Measurements from ENCODE around the gene ZNF668.
"Not testable (repeated sequence)": the region's sequence is repeated elsewhere in the genome, so short reads cannot be mapped to it uniquely, and the experiment has no call there.

Gene ZNF668

DNA sequence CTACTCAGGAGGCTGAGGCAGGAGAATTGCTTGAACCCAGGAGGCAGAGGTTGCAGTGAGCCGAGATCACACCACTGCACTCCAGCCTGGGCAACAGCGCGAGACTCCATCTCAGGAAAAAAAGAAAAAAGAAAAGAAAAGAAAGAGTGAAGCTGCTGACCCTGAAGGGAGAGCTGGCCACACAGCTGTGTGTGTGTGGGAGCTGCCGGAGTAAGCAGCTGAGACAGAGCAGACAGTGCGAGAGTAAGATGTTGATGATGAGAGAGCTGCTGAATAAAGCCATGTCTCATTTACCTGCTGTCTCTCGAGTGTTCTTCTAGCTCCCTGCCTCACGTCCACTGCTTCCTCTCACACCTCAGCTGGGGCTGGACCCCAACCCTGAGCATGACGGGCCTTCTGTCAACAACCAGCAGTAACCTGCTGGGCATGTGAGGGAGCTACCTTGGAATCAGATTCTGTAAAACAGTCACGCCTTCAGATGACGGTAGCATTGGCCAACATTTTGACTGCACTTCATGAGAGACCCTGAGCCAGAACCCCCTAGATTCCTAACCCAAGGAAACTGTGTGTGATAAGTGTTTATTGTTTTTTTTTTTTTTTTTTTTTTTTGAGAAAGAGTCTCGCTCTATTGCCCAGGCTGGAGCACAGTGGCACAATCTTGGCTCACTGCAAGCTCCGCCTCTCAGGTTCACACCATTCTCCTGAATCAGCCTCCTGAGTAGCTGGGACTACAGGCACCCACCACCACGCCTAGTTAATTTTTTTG is 27.0 kb upstream of the ZNF668 start:
- in situ Hi-C loops (cut with MboI; ENCODE audit: low sequenced_read_pairs): not testable (repeated sequence)

DNA sequence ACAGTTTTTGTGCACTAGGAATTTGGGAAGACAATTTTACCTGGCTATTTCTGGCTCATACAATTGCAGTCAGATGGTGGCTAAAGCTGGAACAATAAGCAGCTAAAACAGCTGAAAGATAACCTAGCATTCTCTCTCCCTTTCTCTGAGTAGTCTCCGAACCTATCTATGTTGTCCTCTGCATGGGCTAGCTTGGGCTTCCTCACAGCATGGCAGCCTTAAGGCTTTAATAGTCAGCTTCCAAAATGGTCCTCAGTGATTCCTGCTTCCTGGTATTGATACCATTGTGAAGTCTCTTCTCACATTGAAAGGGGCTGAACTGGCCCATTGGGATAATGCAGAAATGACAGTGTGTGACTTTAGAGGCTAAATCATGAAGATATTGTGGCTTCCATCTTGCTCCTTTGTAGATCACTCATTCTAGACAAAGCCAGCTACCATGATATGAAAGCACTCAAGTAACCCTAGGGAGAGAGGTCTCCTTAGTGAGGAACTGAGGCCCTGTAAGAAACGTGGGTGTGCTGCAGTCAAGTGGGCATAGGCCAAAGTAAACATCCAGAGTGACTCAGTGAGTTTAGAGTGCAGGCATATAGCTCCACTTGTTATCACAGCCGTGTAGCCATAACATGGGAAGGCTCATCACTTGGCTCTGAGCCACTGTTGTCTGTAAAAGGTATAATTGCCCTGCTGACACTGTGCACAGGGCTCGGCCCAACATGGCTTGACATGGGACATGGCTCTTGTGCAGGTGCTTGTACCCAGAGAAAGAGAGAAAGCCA is 26.0 kb upstream of the ZNF668 start:
- in situ Hi-C loops (cut with MboI; ENCODE audit: low sequenced_read_pairs): no loop called here

DNA sequence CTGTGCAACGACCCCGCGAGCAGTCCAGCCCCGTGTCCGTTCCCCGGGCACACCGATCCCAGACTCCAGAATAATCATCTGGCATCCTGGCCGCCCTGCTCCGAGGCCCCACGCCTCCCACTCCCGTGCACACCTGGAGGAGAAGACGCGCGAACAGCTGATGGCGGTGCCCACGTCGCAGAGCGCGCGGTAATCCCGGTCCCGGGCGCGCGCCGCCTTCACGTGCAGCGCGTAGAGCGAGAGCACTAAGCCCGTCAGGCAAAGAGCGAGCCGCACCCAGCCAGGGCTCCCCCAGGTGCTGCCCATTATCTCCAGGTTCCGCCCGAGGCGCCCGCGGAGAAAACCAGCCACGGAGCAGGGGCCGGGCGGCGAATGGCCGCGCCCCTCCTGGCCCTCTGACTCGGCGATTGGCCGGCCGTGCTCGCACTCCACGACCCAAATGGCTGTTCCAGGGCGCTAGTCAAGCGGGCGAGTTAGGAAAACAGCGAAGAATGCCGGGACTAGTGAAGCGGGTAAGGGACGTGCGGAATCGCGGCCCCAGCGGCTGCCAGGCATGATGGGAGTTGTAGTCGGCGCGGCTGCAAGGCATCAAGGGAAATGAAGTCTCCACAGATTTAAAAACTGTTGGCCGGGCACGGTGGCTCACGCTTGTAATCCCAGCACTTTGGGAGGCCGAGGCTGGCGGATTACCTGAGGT is 20.5 kb upstream of the ZNF668 start, which contains the start of gene VKORC1:
VKORC1 (minus strand) TSS at position 374 of the 697 bp plus-strand sequence; CDS start at position 306, 68 bp downstream.
- in situ Hi-C loops (cut with MboI; ENCODE audit: low sequenced_read_pairs): no loop called here

DNA sequence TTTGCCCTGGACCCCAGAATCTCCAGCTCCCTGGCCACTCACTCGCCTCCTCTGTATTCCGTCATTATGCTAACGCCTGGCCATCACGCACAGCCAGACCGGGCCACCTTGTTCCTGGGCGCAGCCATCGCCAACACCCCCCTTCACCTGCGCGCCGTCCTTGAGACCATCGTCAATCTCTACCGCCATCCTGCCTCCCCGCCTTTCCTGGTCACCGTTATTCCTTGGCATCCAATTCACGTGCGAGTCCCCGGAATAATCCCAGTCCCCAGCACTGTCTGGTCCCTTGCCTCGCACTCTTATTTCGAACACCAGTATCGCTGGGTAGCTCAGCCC is 20.0 kb upstream of the ZNF668 start:
- in situ Hi-C loops (cut with MboI; ENCODE audit: low sequenced_read_pairs): no loop called here

DNA sequence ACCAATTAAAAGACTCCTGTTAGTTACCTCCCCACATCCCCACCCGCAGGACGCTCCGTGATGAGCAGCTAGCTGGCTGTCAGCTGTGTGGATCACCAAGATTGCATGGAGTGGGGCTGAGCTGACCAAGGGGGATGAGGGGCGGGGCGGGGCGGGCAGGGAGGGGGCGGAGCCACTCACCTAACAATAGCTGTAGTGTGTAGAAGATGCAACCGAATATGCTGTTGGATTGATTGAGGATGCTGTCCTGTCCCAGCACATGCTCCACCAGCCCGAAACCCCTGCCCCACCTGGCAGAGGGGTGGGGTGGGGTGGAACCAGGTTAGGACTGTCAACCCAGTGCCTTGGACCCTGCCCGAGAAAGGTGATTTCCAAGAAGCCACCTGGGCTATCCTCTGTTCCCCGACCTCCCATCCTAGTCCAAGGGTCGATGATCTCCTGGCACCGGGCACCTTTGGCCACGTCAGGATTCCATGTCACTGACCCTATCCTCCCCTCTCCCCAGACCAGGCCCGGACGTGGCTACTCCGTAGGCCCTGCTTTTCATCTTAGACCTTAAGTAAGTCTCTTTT is 19.2 kb upstream of the ZNF668 start:
- in situ Hi-C loops (cut with MboI; ENCODE audit: low sequenced_read_pairs): no loop called here

DNA sequence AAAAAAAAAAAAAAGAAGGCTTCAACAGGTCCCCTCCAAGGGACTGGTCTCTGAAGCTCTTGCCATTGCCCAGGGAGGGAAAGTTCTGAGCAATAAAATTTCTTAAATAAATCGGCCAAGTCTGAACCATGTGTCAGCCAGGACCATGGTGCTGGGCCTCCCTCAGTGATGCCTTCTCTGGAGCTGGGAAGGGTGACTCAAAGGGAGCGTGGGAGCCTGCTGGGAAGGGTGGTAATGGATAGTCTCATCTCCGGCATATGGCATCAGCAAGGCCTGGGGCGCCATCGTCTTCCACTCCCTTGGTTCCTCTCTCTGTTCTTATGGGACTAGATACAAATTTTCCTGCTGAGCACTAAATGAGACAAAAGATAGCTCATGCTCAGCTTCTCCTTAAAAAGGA is 18.3 kb upstream of the ZNF668 start:
- in situ Hi-C loops (cut with MboI; ENCODE audit: low sequenced_read_pairs): no loop called here

DNA sequence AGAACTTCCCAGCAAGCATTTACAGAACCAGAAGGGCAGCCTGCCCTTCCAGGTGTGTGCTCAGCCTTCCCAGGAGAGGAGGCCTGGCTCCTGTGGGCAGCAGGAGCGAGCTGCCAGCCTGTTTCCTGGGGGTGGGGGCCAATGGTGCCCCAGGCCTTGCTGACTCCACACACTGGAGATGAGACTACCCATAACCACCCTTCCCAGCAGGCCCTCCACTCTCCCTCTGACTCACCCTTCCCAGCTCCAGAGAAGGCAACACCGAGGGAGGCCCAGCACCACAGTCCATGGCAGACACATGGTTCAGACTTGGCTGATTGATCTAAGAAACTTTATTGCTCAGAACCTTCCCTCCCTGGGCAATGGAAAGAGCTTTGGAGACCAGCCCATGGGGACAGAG is 16.5 kb upstream of the ZNF668 start:
- in situ Hi-C loops (cut with MboI; ENCODE audit: low sequenced_read_pairs): no loop called here

DNA sequence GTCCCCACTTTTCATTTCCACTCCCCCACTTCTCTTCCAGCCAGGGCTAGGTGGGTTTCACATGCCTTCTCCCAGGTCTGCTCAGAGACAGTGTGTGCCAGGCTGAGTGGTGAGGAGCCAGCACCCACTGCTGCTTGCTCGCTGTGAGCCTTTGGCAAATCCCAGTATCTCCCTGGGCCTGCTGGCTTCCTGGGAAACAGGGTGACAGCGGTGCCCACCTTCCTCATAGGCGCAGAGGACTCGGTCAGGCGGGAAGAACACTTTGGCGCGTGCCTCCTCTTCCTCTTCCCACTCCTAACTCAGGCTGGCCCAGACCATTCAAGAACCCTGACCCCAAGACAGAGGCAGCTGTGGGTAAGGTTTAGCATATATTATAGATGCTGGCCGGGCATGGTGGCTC is 15.2 kb upstream of the ZNF668 start:
- in situ Hi-C loops (cut with MboI; ENCODE audit: low sequenced_read_pairs): no loop called here

DNA sequence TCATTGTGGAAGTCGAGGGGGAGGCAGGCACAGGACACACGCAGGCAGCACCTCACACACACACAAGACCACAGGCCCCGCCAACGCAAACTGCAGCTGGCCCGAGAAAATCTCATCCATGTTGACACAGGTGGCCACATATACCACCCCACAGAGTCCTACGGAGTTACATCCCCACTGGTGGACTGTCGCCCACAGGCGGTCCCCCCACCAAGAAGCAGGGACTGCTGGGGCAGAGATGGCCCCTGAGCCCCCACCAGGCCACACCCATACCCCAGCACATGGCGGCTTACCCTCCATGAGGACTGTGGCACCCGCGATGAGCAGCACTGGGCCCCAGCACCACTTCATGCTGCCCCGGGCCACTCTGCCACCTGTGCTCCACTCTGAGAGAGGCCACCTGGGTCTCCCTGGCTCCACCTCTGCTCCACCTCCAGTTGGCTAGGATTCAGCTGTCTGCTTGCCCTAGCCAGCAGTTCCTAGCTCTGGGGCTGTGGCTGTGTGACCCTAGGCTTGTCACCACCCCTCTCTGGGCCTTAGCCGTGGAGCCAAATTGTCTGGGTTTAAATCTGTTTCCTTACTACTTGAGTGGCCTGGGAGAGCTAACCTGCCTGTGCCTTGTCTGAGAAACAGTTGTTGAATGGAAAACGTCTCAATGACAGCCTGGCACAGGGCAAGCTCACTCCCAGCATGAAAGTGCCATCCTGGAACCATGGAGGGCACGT is 14.6 kb upstream of the ZNF668 start, which contains the start of gene PRSS53:
PRSS53 (minus strand) TSS at position 485 of the 725 bp plus-strand sequence; CDS start at position 351, 134 bp downstream.
- in situ Hi-C loops (cut with MboI; ENCODE audit: low sequenced_read_pairs): no loop called here

DNA sequence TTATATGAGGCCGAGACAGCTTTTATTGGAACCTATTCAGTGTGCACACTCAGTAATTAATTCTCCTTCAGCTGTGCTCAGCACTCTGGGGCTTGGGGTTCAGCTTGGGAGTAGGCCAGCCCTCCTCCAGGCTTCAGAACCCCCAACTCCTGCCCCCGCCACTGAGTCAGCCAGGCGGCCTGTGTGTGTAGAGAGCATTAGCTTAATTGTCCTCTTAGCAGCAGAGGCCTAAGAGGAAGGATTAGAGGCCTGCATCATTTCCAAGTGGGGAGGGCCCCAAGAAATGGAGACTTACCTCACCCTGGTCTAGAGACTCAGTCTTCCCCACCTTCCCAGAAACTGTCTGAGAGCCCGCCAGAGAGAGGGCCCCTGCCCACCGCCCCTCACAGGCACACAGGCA is 13.9 kb upstream of the ZNF668 start:
- in situ Hi-C loops (cut with MboI; ENCODE audit: low sequenced_read_pairs): no loop called here

DNA sequence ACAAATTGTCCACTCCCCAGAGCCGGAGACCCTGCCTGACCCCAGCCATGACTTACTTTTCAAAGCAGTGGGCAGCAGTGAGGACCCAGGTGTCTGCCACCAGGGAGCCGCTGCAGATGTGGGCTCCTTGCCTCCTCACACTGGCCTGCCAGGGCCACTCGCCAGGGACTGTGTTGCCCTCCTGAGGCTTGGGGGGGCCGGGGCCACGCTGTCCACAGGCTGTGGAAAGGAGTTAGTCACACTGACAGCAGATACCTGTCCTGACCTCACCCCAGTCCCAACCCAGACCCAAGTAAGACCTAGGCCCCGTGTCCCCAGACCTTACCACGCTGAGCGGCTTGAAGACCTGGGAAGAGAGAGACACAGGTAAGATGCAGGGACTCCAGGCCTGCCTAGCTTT is 13.4 kb upstream of the ZNF668 start:
- in situ Hi-C loops (cut with MboI; ENCODE audit: low sequenced_read_pairs): no loop called here

DNA sequence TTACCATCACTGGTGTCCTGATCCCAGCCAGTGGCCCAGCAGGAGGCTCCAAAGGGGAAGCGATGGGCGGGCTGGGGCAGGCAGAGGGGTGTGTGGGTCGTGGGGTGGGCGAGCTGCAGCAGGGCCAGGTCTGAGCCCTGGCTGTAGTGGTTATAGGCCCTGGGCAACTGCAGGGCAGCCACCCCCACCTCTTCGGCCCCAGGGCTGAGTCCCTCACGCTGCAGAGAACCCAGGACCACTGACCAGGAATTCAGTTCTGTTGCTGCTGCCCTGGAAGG is 12.5 kb upstream of the ZNF668 start:
- in situ Hi-C loops (cut with MboI; ENCODE audit: low sequenced_read_pairs): no loop called here

DNA sequence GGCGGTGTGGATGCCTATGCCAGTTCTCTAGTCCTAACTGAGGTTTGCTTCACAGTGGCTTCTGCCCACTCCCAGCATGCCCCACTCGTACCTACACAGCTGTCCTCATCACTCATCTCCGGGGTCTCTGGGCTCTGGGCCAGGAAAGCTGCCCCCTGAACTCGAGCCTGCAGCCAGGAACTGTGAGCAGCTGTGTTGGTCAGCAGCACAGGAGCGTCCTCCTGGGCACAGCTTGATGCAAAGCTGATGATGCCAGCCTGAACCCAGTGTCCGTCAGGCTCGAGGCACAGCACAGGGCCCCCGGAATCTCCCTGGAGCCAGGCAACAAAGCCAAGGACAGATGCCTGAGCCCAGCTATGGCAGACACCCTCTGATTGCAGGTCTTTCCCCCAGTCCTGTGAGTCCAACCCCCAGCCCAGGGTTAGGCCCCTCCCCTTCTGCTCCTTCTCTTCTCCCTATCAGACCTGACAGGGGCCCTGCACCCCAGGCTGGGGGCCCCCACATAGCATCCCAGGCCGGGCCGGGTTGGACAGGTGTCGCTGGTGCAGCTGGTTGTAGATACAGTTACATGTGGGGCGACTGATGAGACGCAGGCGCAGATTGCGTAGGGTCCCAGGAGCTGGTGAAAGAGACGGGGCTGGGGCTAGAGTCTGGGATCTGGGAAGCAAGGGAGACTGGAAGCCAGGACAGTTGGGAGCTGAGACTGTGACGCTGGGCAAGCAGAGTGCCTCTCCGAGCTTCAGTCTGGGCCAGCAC is 12.0 kb upstream of the ZNF668 start:
- in situ Hi-C loops (cut with MboI; ENCODE audit: low sequenced_read_pairs): no loop called here

DNA sequence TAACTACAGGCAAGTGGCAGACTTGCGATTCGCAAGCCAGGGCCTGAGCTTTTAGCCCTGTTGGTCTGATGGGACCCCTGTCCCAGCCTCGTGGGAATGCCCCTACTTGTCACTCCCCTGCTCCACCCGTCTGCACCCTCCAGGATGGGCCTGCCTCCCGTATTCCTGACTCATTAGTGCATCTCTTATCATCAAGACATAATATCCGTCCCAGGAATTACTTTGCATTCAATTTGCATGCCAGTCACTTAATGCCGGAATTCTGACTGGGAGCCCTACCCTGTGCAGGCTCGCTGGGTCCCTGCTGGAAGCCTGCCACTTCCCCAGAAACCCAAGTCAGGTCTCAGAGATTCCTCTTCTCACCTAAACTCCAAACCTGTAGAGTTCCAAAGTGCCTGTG is 11.4 kb upstream of the ZNF668 start:
- in situ Hi-C loops (cut with MboI; ENCODE audit: low sequenced_read_pairs): no loop called here

DNA sequence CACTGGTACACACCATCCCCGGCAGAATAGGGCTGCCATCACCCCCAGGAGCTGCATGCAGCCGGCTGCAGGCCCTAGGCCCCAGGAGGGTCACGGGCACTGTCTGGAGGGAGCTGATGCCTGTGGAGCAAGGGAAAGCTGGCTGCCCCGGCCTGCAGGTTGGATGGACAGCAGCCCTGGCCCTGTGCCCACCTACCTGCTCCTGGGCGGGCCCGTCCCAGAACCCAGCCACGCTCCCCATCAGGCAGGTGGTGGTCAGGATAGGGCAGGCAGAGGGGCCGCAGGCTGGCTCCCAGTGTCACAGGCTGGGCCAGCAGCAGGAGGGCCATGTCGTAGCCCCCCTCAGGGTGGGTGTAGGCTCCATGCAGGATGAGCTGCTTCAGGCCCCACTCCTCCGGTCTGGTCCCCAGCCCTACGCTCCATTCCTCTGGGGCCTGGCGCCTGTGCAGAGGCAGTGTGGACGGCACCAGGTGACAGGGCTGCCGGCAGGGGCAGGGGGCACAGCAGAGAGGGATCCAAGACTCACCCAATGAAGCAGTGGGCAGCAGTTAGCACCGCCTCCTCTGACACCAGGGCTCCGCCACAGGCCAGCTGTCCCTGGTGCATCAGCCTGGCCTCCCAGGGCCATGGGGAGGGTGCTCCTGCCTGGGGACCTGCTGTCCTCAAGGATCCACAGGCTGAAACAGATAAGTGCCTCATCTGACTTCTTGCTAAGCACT is 10.7 kb upstream of the ZNF668 start:
- in situ Hi-C loops (cut with MboI; ENCODE audit: low sequenced_read_pairs): no loop called here

DNA sequence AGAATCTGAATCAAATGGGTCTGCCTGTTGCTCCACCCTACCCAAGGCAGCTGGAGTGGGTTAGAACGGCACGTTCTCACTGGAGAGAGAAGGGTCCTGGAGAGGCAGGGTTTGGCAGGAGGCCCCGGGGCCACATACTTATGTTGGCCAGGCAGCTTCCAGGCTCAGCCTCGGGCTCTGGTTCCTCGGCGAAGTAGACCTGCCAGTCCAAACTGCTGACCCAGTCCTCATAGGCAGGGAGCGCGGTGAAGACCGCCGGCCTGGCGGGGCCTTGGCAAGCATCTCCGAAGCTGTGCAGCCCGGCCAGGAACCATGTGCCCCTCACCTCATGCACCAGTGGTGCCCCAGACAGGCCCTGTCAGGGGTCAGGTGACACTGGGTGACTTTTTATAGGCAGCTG is 9.9 kb upstream of the ZNF668 start:
- in situ Hi-C loops (cut with MboI; ENCODE audit: low sequenced_read_pairs): no loop called here

DNA sequence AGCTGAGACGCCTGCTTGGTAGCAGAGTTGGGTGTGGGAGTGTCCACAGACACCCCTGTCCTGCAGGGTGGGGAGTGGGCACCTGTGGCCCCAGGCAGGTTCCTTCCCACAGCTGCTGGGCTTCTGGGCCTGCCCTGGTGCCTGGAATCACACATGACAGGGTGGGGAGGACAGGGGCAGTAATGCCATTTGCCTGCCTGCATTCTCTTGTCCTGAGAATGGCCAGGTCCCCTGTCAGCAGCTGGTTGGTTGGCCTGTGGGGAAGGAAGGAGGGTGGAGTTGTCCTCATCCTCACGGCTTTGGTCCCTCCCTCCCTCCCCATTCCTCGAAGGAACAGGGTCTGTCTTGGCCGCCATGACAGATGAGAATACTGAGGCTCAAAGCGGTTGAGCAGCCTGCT is 9.5 kb upstream of the ZNF668 start:
- in situ Hi-C loops (cut with MboI; ENCODE audit: low sequenced_read_pairs): no loop called here

DNA sequence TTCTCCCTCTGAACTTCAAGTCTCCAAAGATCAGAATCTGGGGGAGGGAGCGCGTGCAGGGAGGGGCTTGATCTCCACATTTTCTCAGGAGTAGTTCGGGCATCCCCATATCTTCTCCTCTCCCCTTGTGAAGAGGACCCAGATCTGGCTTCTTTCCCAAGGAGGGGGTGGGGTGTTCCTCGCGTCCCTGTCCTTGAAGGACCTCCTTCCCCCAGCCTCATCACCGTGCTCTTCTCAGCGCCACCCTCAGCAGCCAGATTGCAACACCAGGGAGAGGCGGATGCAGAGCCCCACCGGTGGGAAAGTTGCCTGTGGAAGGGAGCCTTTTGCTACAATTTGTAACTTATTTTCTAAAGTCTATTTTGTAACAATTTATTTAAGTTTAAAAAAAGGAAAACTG is 9.0 kb upstream of the ZNF668 start:
- in situ Hi-C loops (cut with MboI; ENCODE audit: low sequenced_read_pairs): no loop called here

DNA sequence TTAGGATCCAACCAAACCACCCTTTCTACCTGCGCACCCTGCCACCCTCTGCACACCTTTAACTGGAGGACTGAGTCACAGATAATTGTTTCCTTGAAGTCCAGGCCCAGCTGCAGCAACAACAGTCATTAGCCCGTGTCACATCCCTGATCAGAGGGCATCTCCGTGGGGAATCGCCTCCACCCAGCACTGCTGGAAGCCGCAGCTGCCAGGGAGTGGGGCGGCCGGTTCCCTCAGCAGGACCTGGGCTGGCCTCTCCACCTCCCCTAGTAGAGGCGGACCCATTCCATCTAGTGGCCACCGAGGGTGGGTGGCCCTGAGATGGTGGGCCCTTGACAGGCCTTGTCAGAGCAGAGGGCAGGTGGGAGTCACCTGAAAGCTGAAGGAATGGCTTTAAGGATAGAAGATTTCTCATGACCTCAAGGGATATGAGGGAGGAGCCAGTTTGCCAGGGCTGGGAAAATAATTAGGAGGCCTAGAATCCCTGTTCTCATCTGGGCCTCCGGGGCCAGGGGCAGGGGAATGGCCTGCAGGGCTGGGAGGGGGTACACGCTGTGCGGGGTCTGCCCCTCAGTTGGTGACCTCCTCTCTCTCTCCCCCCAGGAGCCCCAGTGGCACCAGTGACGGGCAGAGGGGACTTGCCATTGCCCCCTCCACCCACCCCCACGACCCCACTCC is 8.5 kb upstream of the ZNF668 start:
- in situ Hi-C loops (cut with MboI; ENCODE audit: low sequenced_read_pairs): no loop called here
